Liver (tissue), 3 donors: ENCODE results near the gene TMEM26.

Experiments
- ATF3 ChIP-seq: IDR thresholded peaks from 2 replicates; pipeline ENCODE4 v1.6.1; 2016; ENCODE audit warnings: antibody characterized with exemption
- CTCF ChIP-seq: fragments of 150-350 bp; IDR thresholded peaks from 2 replicates; pipeline ENCODE4 v1.5.1; 2017; ENCODE audit warnings: improper control_type of control experiment, low read depth, low read length; ENCODE audit not compliant: missing input control
- EGR1 ChIP-seq, 2 donors: IDR thresholded peaks; 2 replicates each; pipeline ENCODE4 v1.6.1; 2016 to 2018; ENCODE audit warnings: antibody characterized with exemption in 2 of 2, low read depth in 2 of 2
- FOXA2 ChIP-seq: IDR thresholded peaks from 2 replicates; pipeline ENCODE4 v1.6.1; 2016; ENCODE audit warnings: antibody characterized with exemption
- GABPA ChIP-seq, 2 donors: IDR thresholded peaks in 1 of 2; conservative IDR thresholded peaks in 1 of 2; 2 replicates each; pipeline ENCODE4 v1.6.1; 2016; ENCODE audit warnings: antibody characterized with exemption in 2 of 2, mild to moderate bottlenecking in 1 of 2, moderate library complexity in 1 of 2
- JUND ChIP-seq, 2 donors: IDR thresholded peaks; 2 replicates each; pipeline ENCODE4 v1.6.1; 2016; ENCODE audit warnings: antibody characterized with exemption in 2 of 2
- MAX ChIP-seq: IDR thresholded peaks from 2 replicates; pipeline ENCODE4 v1.6.1; 2016; ENCODE audit warnings: antibody characterized with exemption
- REST ChIP-seq: IDR thresholded peaks from 2 replicates; pipeline ENCODE4 v1.6.1; 2016; ENCODE audit warnings: antibody characterized with exemption, mild to moderate bottlenecking
- RXRA ChIP-seq, 2 donors: IDR thresholded peaks; 2 replicates each; pipeline ENCODE4 v1.6.1; 2017 to 2018; ENCODE audit warnings: antibody characterized with exemption in 2 of 2, mild to moderate bottlenecking in 1 of 2
- YY1 ChIP-seq: IDR thresholded peaks from 2 replicates; pipeline ENCODE4 v1.6.1; 2016; ENCODE audit warnings: antibody characterized with exemption, mild to moderate bottlenecking
- ZBTB33 ChIP-seq: IDR thresholded peaks from 2 replicates; pipeline ENCODE4 v1.6.1; 2016; ENCODE audit warnings: antibody characterized with exemption
- donor health status: healthy.
- donor health status: healthy.

GRCh38 chr10:61452151-61452651, 980 bp downstream of the TMEM26 start:
- no peak for TF ChIP-seq RXRA (IDR thresholded peaks at IDR 0.05)
- no peak for TF ChIP-seq EGR1 (IDR thresholded peaks at IDR 0.05; ENCODE audit: low read depth in 2 of 2)
- TF ChIP-seq CTCF, result no peak
- no peak for TF ChIP-seq ZBTB33
- TF ChIP-seq JUND (IDR thresholded peaks at IDR 0.05), result no peak
- no peak for TF ChIP-seq MAX
- no peak for TF ChIP-seq YY1
- no peak for TF ChIP-seq ATF3
- no peak for TF ChIP-seq REST
- no peak for TF ChIP-seq FOXA2
- TF ChIP-seq GABPA (IDR thresholded peaks at IDR 0.05 in 1 of 2, conservative IDR thresholded peaks at IDR 0.05 in 1 of 2), result no peak
